Endothelial cell of umbilical vein (primary cell): ENCODE measurements around the gene MAF. TPM values are rescaled to one million over a fixed set of nuclear protein-coding genes. Genes with fewer than 3 reads are reported as not detected.

ENCODE experiments used
- BruUV-seq: library from RNA; stranded (reverse); fragments of 400-500 nt; replicated peaks from 2 replicates; lab custom pipeline; 2021; lab: Mats Ljungman, UMichigan
- CTCF ChIA-PET: fragments of 300-600, 350-600 bp; sonication (Branson Sonifier 250); formaldehyde crosslinking; loops from one replicate; lab custom pipeline; 2021; ENCODE audit warnings: antibody characterized with exemption, inconsistent platforms; lab: Charles Lee
- POLR2A ChIA-PET: fragments of 300-600, 350-600 bp; sonication (Branson Sonifier 250); formaldehyde crosslinking; loops from one replicate; lab custom pipeline; 2021; ENCODE audit warnings: antibody characterized with exemption, inconsistent platforms; lab: Charles Lee
- DNase-seq: peaks from one replicate; pipeline ENCODE4 v3.0.0-alpha.2; 2011; ENCODE audit warnings: low read depth, low spot score
- FAIRE-seq: peaks from 2 replicates; lab custom pipeline; 2011; peaks lifted over from hg19 to GRCh38; lab: Jason Lieb, UNC
- H2AFZ ChIP-seq: 2 replicates; pipeline ENCODE4 v1.6.0; 2012; ENCODE audit warnings: low read depth, low read length, control low read depth, inconsistent platforms
- H3K27ac ChIP-seq: 2 replicates; pipeline ENCODE4 v1.5.1; 2011; ENCODE audit warnings: low read depth, mild to moderate bottlenecking, control low read depth, low read length, moderate library complexity; ENCODE audit not compliant: insufficient read depth
- H3K27me3 ChIP-seq, 2 experiments: 2 replicates each; pipeline versions ENCODE4 v1.6.0 to v1.6.1; 2011; ENCODE audit warnings: low read length in 2 of 2, mixed read lengths in 1 of 2; ENCODE audit not compliant: control insufficient read depth in 2 of 2, insufficient read depth in 2 of 2
- H3K36me3 ChIP-seq, 2 experiments: 2 replicates in 1 of 2; 3 replicates in 1 of 2; pipeline ENCODE4 v1.5.1; 2011; ENCODE audit warnings: low read length in 2 of 2, mild to moderate bottlenecking in 1 of 2, moderate library complexity in 1 of 2; ENCODE audit not compliant: control insufficient read depth in 2 of 2, insufficient read depth in 2 of 2; ENCODE audit errors: extremely low read depth in 1 of 2
- H3K4me1 ChIP-seq: 3 replicates; pipeline ENCODE4 v1.5.1; 2011; ENCODE audit warnings: mild to moderate bottlenecking, low read length; ENCODE audit not compliant: control insufficient read depth, insufficient read depth; ENCODE audit errors: extremely low read depth
- H3K4me2 ChIP-seq: 2 replicates; pipeline ENCODE4 v1.6.1; 2011; ENCODE audit warnings: low read length, control low read depth, mixed read lengths; ENCODE audit not compliant: insufficient read depth
- H3K4me3 ChIP-seq, 3 experiments: fragments of 200-600 bp in 1 of 3; sonication (generic), shearing (Covaris generic) in 1 of 3; replicated peaks in 1 of 3; 2 replicates each; pipeline ENCODE4 v1.5.1; 2011 to 2016; ENCODE audit warnings: control low read depth in 3 of 3, low read length in 3 of 3, mild to moderate bottlenecking in 2 of 3, inconsistent platforms in 1 of 3, low read depth in 1 of 3, moderate library complexity in 1 of 3; ENCODE audit not compliant: insufficient read depth in 1 of 3
- H3K79me2 ChIP-seq: 2 replicates; pipeline ENCODE4 v1.6.0; 2012; ENCODE audit warnings: low read length, inconsistent platforms; ENCODE audit not compliant: control insufficient read depth, insufficient read depth
- H3K9ac ChIP-seq: replicated peaks from 2 replicates; pipeline ENCODE3; 2011; ENCODE audit warnings: low read length, control low read depth; ENCODE audit not compliant: insufficient read depth; ENCODE audit errors: extremely low read depth
- H3K9me1 ChIP-seq: replicated peaks from 3 replicates; pipeline ENCODE4 v1.6.0; 2011; ENCODE audit warnings: mild to moderate bottlenecking, low read length; ENCODE audit not compliant: control insufficient read depth, insufficient read depth; ENCODE audit errors: extremely low read depth
- H3K9me3 ChIP-seq: replicated peaks from 2 replicates; pipeline ENCODE4 v1.5.1; 2012; ENCODE audit warnings: low read length, inconsistent platforms; ENCODE audit not compliant: control insufficient read depth, insufficient read depth
- H4K20me1 ChIP-seq: replicated peaks from 2 replicates; pipeline ENCODE3; 2011; ENCODE audit warnings: mild to moderate bottlenecking, low read length; ENCODE audit not compliant: control insufficient read depth, insufficient read depth; ENCODE audit errors: extremely low read depth
- EZH2 ChIP-seq: IDR thresholded peaks from 2 replicates; pipeline ENCODE4 v1.6.1; 2012; ENCODE audit warnings: borderline replicate concordance, low read depth, mild to moderate bottlenecking, moderate library complexity, low read length, inconsistent platforms; ENCODE audit not compliant: severe bottlenecking
- FOS ChIP-seq: IDR thresholded peaks from 2 replicates; pipeline ENCODE4 v1.6.1; 2011; ENCODE audit warnings: mild to moderate bottlenecking, low read length, moderate library complexity, borderline replicate concordance; ENCODE audit not compliant: insufficient read depth
- GATA2 ChIP-seq: IDR thresholded peaks from 2 replicates; pipeline ENCODE4 v1.7.0; 2011; ENCODE audit warnings: low read depth, mild to moderate bottlenecking, moderate library complexity, mixed read lengths, low read length; ENCODE audit not compliant: insufficient read length, insufficient read depth
- JUN ChIP-seq: IDR thresholded peaks from 2 replicates; pipeline ENCODE4 v1.6.1; 2011; ENCODE audit warnings: borderline replicate concordance, low read depth; ENCODE audit not compliant: insufficient read length, insufficient read depth
- MAX ChIP-seq: IDR thresholded peaks from 2 replicates; pipeline ENCODE4 v1.6.1; 2011; ENCODE audit not compliant: insufficient read depth, insufficient read length
- MYC ChIP-seq: IDR thresholded peaks from one replicate; pipeline ENCODE4 v1.6.1; 2011; ENCODE audit warnings: mild to moderate bottlenecking, low read depth, low read length
- POLR2A ChIP-seq: IDR thresholded peaks from 2 replicates; pipeline ENCODE4 v1.6.1; 2012; ENCODE audit warnings: low read depth, mild to moderate bottlenecking, control low read depth, low read length
- POLR2AphosphoS5 ChIP-seq: IDR thresholded peaks from 2 replicates; pipeline ENCODE4 v1.6.1; 2012; ENCODE audit warnings: low read depth, mild to moderate bottlenecking, control low read depth, low read length, moderate library complexity; ENCODE audit not compliant: insufficient read depth
- dilution Hi-C: fragments of 300-500 bp; cut with MboI; formaldehyde crosslinking; loops from one replicate; pipeline ENCODE4 v1.15.0; 2019; ENCODE audit warnings: low sequenced_read_pairs; ENCODE audit not compliant: extremely low pct_ligation_motif_present
- intact Hi-C: fragments of 100-400 bp; cut with micrococcal nuclease; formaldehyde crosslinking; loops from one replicate; pipeline ENCODE4 v1.10.0; 2022
- polyA plus RNA-seq, 4 experiments: library from polyadenylated mRNA; depleted of rRNA in 3 of 4; stranded (reverse) in 3 of 4; unstranded in 1 of 4; fragments of >200 nt; gene quantifications; 2 replicates each; pipeline versions ENCODE4 v1.2.1 to v1.2.3, GENCODE V29; 2011 to 2012; ENCODE audit warnings: missing spikeins in 1 of 4
- total RNA-seq: library from RNA; stranded (reverse); gene quantifications from 2 replicates; pipeline ENCODE4 v1.2.3, GENCODE V29; 2021
- TF ChIP-seq, protein P1 (sequence below), 2 donors: IDR thresholded peaks; 1 replicate in 1 of 2; 2 replicates in 1 of 2; pipeline ENCODE4 v1.5.1; 2011; ENCODE audit warnings: low read length in 2 of 2, mild to moderate bottlenecking in 2 of 2, moderate library complexity in 2 of 2, control low read depth in 1 of 2, inconsistent platforms in 1 of 2, low read depth in 1 of 2; ENCODE audit not compliant: insufficient read depth in 1 of 2; ENCODE audit errors: extremely low read depth in 1 of 2

Gene MAF
- total and polyA plus RNA-seq, 2 donors (not counting 3 experiments of a cell fraction or from before 2014, with no cell fraction given), result 0.04 to 0.33 TPM

- no peak for DNase-seq
- BruUV-seq, result no TSS peak
- ChIA-PET CTCF (no interaction called here), POLR2A (no interaction called here)
- no peak overlapping the region for H2AFZ ChIP-seq
- no peaks in the 10 kb centered on the region for H3K9me1 ChIP-seq
- H3K9me3 ChIP-seq, result no peaks in the 10 kb centered on the region
- no peaks in the 10 kb centered on the region for H3K36me3 ChIP-seq
- no peak for FAIRE-seq
- H3K4me1 ChIP-seq, result no peaks in the 10 kb centered on the region
- H3K4me2 ChIP-seq, result no peak overlapping the region
- no peaks in the 10 kb centered on the region for H3K79me2 ChIP-seq
- dilution Hi-C loops, result no loop called here
- TF ChIP-seq JUN (no peak), POLR2A (no peak), EZH2 (no peak), MAX (no peak), GATA2 (no peak), POLR2AphosphoS5 (no peak), FOS (no peak), MYC (no peak)
- TF ChIP-seq, protein P1, sequence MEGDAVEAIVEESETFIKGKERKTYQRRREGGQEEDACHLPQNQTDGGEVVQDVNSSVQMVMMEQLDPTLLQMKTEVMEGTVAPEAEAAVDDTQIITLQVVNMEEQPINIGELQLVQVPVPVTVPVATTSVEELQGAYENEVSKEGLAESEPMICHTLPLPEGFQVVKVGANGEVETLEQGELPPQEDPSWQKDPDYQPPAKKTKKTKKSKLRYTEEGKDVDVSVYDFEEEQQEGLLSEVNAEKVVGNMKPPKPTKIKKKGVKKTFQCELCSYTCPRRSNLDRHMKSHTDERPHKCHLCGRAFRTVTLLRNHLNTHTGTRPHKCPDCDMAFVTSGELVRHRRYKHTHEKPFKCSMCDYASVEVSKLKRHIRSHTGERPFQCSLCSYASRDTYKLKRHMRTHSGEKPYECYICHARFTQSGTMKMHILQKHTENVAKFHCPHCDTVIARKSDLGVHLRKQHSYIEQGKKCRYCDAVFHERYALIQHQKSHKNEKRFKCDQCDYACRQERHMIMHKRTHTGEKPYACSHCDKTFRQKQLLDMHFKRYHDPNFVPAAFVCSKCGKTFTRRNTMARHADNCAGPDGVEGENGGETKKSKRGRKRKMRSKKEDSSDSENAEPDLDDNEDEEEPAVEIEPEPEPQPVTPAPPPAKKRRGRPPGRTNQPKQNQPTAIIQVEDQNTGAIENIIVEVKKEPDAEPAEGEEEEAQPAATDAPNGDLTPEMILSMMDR (IDR thresholded peaks at IDR 0.05; ENCODE audit: extremely low read depth in 1 of 2, insufficient read depth in 1 of 2, low read depth in 1 of 2, low read length in 2 of 2), result no peak
- H3K4me3 ChIP-seq, result no peak overlapping the region
- no peak overlapping the region for H3K27ac ChIP-seq
- no peak overlapping the region for H3K9ac ChIP-seq
- intact Hi-C loops, result no loop called here
- H3K27me3 ChIP-seq, result peaks cover 0 to under 1% of the 10 kb centered on the region in 2 experiments
- no peaks in the 10 kb centered on the region for H4K20me1 ChIP-seq
Observed at GRCh38 chr16:79592186-79592585, 8.4 kb downstream of the MAF start.
